Right ventricle myocardium superior (tissue), 1 donor: Measurements from ENCODE around the gene HSD11B2. TPM values are rescaled to one million over a fixed set of nuclear protein-coding genes. Genes with fewer than 3 reads are reported as not detected.

ENCODE experiments used
- ATAC-seq: fragments of 200-7000 bp; cut with Tn5 transposase; one replicate; pipeline ENCODE4 v1.9.1; 2020; ENCODE audit warnings: mild to moderate bottlenecking; ENCODE audit not compliant: poor library complexity
- DNase-seq: peaks from one replicate; pipeline ENCODE4 v3.0.0-alpha.2; 2020
- intact Hi-C: fragments of 100-400 bp; cut with DNase I; formaldehyde crosslinking; loops from one replicate; pipeline ENCODE4 v1.11.2; 2022
- total RNA-seq: library from RNA; stranded (reverse); fragmentation: NEBNext Ultra II Directional; extraction: Animal tissue kit (Norgen Biotek cat#: 25700); gene quantifications from one replicate; pipeline ENCODE4 v1.2.1, GENCODE V29; 2021
- donor health status: DM: no; HTN: yes; CAD: no; lungs with severe emphysema.

HSD11B2 gene
- total RNA-seq, 1 donor from 2014 or later: 0.89 TPM

- ATAC-seq: peak; percentile 84
- intact Hi-C loops: loop anchor here (2.0 kb wide), 1 partner anchor 87 kb away; no protein-coding TSS in a partner anchor
Measured at GRCh38 chr16:67428146-67428731, 2.7 kb upstream of the HSD11B2 start.

DNA sequence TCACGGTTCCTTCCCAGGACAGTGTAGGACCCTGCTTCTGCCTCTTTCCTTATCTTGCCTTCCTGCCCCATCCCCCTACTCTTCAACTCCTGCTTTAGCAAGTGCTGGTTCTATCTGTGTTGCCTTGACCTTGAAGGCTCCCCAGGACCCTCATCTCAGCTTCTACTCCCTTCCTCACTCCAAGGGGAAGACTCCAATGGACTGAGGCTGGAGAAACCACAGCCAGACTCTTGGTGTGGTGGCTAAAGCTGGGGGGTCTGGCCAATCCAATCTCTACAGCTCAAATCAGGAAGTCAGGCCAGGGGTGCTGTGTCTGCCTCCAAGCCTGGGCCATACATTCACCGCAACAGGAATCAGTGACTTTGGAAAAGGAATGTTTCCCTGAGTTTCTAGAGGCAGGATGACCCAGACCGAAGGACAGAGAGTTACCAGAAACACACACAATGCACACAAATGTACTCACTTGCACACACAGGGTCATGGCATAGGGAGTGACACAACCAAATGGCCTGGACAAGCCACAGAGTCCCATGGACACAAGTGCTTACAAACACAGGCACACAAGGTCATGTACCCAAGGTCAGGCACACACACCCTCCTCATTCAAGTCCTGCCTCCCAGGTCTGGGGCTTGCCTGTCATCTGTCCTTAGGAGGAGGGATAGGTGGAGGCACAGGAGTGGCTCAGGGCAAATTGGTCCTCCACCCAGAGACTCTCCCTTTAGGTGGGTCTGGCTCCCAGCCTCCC lies 1.7 kb upstream of the HSD11B2 start:
- ATAC-seq: no peak
- intact Hi-C loops: loop anchor here (2.0 kb wide), 1 partner anchor 86 kb away; no protein-coding TSS in a partner anchor

More at GRCh38 chr16:67428146-67428731, 2.7 kb upstream of the HSD11B2 start:
- peak; percentile 84 for DNase-seq

DNA sequence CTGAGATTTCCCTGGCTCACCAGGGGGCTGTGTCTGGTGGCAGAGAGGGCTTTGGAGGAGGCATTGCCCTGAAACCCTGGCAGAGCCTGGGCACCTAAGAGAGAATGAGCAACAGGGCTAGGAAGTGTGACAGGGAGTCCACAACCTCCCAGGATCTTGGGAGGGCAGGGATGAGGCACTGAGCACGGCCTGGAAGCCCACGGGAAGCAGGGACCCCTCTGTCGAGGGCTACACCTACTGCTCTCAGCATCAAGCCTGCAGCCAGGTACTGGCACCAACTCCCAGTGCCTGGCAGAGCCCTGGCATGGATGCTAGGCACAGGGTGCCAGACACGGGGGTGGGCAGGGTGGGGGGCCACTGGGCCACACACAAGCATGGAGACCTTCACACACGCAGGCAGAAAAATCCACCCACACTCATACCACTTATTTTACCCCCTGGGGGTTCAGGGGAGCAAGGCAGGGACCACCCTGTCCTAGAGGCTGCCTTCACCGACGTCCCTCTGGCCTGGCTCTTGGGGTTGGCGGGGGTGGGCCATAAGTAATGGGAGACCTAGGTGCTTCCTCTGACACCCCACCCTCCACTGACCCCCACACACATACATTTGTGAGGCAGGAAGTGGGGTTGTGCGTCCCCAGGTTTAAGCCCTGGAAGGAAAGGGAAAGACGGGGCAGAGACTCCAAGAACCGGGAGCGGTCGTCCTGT lies 970 bp upstream of the HSD11B2 start:
- DNase-seq (no peak), ATAC-seq (no peak)
- intact Hi-C loops: loop anchor here (2.0 kb wide), 1 partner anchor 85 kb away; no protein-coding TSS in a partner anchor

More for the DNA sequence above, 1.7 kb upstream of the HSD11B2 start:
- DNase-seq: no peak

DNA sequence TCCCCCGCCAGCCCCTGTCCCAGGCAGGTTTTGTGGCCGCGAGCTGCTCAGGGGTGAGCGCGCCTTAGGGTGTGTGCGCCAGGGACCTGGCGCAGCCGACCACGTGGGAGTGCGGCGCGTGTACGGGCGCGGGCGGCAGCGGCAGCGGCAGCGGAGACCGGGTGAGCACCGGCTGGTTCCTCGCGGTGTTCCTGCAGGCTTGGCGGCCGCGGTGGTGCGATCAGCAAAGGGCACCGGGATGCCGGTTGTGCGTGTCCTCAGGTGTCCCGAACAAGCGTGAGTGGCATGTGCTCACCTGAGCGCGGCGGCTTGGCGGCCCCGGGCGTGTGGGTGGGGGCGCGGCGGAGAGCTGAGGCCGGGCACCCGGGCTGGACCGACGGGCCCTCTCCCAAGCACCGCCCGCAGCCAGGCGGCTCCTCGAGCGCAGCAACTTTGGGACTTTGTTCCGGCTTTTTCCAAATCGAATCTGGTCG lies 381 bp upstream of the HSD11B2 start:
- ATAC-seq: peak; percentile 35
- DNase-seq: peak; percentile 53
- intact Hi-C loops: no loop called here

DNA sequence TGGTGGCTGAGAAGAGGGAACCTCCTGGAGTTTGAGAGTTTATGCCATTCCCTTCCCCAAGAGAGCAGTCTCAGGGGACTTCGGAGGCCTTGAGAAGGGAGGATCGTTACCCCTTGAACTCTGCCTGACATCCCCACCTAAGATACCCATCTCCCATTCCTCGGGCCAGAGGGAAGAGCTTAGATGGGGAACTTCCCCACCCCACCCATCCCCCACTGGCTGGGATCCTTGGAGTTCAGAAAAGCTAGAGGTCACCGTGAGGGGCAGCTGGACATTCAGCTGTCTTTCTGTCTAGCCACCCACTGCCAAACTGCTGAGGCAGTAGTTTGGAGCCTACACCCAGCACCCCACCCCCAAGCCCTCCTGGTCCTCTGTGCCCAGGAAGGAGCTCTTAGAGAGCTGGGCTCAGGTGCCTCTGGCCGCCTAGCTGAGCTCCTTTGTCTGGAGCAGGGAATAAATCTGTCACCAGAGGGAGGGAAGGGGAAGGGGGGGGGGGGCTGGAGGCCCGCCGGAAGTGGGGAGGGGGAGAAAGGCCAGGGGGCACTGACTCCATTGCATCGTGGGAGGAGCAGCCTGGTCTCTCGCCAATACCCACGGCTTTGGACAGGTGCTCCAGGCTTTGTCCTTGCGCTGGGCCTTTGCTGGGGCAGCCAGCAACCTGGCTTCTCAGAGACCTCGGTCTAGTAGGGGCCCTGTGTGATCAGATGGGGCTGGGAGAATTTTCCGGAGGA lies 1.0 kb downstream of the HSD11B2 start:
- ATAC-seq (no peak), DNase-seq (no peak)
- intact Hi-C loops: no loop called here

GRCh38 chr16:67432506-67432890 lies 1.6 kb downstream of the HSD11B2 start:
- DNase-seq: no peak
- intact Hi-C loops: no loop called here
- no peak for ATAC-seq

GRCh38 chr16:67433131-67433719 lies 2.3 kb downstream of the HSD11B2 start:
- DNase-seq: no peak
- intact Hi-C loops: no loop called here
- ATAC-seq: no peak

DNA sequence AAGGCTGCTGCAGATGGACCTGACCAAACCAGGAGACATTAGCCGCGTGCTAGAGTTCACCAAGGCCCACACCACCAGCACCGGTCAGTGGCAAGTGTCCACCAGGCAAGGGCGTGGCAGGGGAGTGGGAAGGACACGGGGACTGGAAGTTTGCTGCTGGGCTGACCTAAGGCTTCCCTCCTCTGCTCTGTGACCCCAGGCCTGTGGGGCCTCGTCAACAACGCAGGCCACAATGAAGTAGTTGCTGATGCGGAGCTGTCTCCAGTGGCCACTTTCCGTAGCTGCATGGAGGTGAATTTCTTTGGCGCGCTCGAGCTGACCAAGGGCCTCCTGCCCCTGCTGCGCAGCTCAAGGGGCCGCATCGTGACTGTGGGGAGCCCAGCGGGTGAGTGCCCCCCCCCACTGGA lies 4.8 kb downstream of the HSD11B2 start:
- ATAC-seq (no peak), DNase-seq (no peak)
- intact Hi-C loops: no loop called here

GRCh38 chr16:67436640-67437193 lies 5.8 kb downstream of the HSD11B2 start:
- DNase-seq (no peak), ATAC-seq (no peak)
- intact Hi-C loops: no loop called here

DNA sequence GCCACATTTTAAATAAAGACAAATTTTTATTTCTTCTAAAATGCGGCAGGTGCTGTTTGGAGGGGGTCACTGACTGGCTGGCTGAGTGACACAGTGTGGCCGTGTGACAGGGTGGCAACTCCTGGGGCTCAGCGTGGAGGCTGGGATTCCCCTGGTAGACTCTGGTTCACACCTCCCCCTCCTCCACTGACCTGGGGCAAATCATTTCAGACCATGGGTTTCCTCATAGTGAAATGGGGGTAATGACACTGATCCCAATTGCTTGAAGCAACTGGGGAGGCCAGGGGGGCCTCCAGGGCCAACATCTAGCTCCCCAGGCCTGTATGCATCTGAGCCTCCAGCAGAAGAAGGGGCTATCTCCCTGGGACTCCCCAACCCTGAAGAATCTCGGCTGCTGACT lies 6.6 kb downstream of the HSD11B2 start:
- intact Hi-C loops: no loop called here
- ATAC-seq (no peak), DNase-seq (no peak)

DNA sequence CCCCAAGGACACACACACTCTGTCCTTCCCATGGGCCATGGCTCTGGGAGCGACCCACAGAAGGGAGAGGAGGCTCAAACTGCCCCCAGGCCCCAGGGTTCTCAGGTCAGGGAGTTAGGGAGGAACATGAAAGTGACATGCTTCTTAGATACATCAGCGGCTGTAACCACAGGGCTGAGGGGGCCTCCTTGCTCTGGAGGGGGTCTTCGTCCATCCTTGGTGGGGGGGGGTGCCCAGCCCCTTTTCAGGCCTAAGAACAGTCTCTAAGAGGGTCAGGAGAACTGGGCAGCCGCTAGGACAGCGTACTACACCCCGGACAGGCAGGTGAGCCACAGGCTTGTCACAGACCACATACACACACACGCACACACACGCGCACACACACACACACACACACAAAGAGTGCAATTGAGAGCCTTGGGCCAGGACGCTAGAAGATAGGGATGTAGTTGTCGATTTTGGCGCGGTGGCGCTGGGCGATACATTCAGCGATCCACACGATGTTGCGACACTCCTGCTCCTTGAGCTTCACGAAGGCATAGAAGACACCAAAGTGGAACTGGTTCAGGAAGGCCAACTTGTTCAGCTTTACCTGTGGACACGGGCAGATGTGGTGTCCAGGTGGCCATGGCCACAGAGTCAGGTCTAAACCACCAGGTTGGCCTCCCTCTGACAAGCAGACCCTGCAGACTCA lies 7.3 kb downstream of the HSD11B2 start:
- intact Hi-C loops: no loop called here
- DNase-seq (no peak), ATAC-seq (no peak)

DNA sequence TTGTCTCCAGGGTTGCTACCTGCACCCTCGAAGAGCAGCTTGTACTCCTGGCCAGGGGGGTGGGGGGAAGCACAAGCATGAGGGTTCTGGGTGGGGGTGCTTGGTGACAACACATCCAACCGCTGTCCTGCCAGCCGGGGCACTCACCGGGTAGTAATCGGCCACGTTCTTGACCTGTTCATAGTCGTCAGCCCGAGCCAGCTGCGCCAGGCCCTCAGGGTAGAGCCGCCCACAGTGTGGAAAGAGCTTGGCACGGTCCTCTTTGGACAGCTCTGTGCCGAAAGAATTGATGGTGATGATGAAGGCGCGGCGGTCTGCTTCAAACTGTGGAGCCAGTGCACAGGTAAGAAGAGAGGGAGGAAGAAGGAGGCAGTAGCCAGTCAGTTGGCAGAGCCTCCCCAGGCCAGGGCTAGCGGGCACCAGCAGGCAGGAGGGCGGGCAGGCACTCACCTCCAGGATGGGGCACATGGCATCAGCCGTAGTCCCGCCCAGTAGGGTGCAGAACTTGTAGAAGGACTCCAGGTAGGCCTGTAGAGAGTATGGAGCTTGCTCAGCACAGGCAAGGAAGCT lies 8.0 kb downstream of the HSD11B2 start:
- DNase-seq (no peak), ATAC-seq (no peak)
- intact Hi-C loops: no loop called here

- intact Hi-C loops: no loop called here
- DNase-seq: peak; percentile 56
- peak; percentile 14 for ATAC-seq
Measured at GRCh38 chr16:67441271-67441753, 10.4 kb downstream of the HSD11B2 start.

- ATAC-seq (peak; percentile 48), DNase-seq (peak; percentile 71)
- intact Hi-C loops: no loop called here
Measured at GRCh38 chr16:67441907-67442306, 11.0 kb downstream of the HSD11B2 start.

DNA sequence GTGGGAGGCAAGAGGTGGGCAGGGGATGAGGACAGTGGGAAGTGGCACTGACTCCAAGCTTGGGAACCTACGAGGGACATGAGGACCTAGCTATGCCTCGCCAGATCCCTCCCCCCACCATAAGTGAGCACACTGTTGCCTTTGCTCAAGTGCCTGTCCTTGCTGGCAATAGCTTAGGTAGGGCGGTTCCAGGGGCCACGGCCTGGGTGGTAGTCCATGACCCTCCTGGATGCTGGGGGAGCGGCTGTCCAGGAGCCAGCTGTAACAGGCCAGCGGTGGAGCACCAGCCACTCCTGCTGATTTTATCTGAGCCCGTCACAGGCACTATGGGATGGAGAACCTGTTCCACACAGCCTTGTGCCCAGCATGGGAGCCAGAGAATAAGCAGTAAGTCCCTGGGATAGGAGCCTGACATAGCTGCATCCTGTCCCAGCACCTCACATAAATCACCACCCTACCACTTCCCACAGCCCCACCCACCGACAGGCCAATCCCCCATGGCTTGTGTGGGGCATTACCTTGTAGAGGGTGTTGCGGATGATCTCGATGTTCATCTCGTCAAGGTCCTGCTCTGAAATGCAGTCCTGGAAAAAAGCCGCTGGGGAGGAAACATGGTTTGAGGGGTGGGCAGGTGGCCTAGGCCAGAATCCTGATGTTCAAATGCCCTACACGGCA lies 11.8 kb downstream of the HSD11B2 start:
- ATAC-seq (no peak), DNase-seq (peak; percentile 46)
- intact Hi-C loops: no loop called here

GRCh38 chr16:67443265-67443664 lies 12.3 kb downstream of the HSD11B2 start:
- ATAC-seq (peak; percentile 56), DNase-seq (peak; percentile 78)

More at GRCh38 chr16:67443265-67443664, 12.3 kb downstream of the HSD11B2 start:
- intact Hi-C loops: no loop called here
